HG02938 (cell line): ENCODE results near the gene LPP.
"Not testable (repeated sequence)": the region's sequence is repeated elsewhere in the genome, so short reads cannot be mapped to it uniquely, and the experiment has no call there.

Experiments used
- ATAC-seq: cut with Tn5 transposase; IDR thresholded peaks from one replicate; pipeline ENCODE4 v1.9.1; 2021; ENCODE audit warnings: mild to moderate bottlenecking, moderate library complexity; ENCODE audit not compliant: unreplicated experiment

LPP gene

GRCh38 chr3:188690064-188690463, 536.1 kb downstream of the LPP start:
- no peak for ATAC-seq

- ATAC-seq, result no peak
Measured at GRCh38 chr3:188691004-188691403, 537.0 kb downstream of the LPP start.

- ATAC-seq, result no peak
Measured at GRCh38 chr3:188691665-188692064, 537.7 kb downstream of the LPP start.

- ATAC-seq, result no peak
Measured at GRCh38 chr3:188692700-188693099, 538.7 kb downstream of the LPP start.

GRCh38 chr3:188693435-188693834, 539.5 kb downstream of the LPP start:
- no peak for ATAC-seq

- ATAC-seq, result no peak
Measured at GRCh38 chr3:188695241-188695640, 541.3 kb downstream of the LPP start.

GRCh38 chr3:188697127-188697526, 543.2 kb downstream of the LPP start:
- ATAC-seq, result peak; percentile 78

GRCh38 chr3:188698436-188698835, 544.5 kb downstream of the LPP start:
- no peak for ATAC-seq

- no peak for ATAC-seq
Measured at GRCh38 chr3:188700501-188700900, 546.5 kb downstream of the LPP start.

- ATAC-seq, result no peak
Measured at GRCh38 chr3:188700918-188701317, 547.0 kb downstream of the LPP start.

- no peak for ATAC-seq
Measured at GRCh38 chr3:188701485-188701969, 547.6 kb downstream of the LPP start.

- not testable (repeated sequence) for ATAC-seq
Measured at GRCh38 chr3:188702028-188702427, 548.1 kb downstream of the LPP start.

GRCh38 chr3:188706176-188706575, 552.2 kb downstream of the LPP start:
- ATAC-seq, result no peak

GRCh38 chr3:188706599-188706998, 552.6 kb downstream of the LPP start:
- ATAC-seq, result no peak

GRCh38 chr3:188707381-188708288, 553.7 kb downstream of the LPP start:
- ATAC-seq, result no peak

GRCh38 chr3:188711881-188712247, 557.9 kb downstream of the LPP start:
- no peak for ATAC-seq

GRCh38 chr3:188712248-188712924, 558.4 kb downstream of the LPP start:
- ATAC-seq, result no peak

- ATAC-seq, result no peak
Measured at GRCh38 chr3:188712991-188713390, 559.0 kb downstream of the LPP start.

GRCh38 chr3:188719545-188719944, 565.6 kb downstream of the LPP start:
- no peak for ATAC-seq

- no peak for ATAC-seq
Measured at GRCh38 chr3:188720215-188720614, 566.3 kb downstream of the LPP start.

- ATAC-seq, result no peak
Measured at GRCh38 chr3:188720636-188721035, 566.7 kb downstream of the LPP start.

- no peak for ATAC-seq
Measured at GRCh38 chr3:188721312-188721711, 567.4 kb downstream of the LPP start.
